22Rv1 (cell line): Measurements from ENCODE around the gene C13orf42.

Experiments
- ZFX ChIP-seq: fragments of 450-650 bp; IDR thresholded peaks from 2 replicates; pipeline ENCODE4 v1.6.1; 2017; ENCODE audit warnings: antibody characterized with exemption, borderline replicate concordance
- TF ChIP-seq, protein P1 (sequence below): fragments of 450-650 bp; IDR thresholded peaks from 2 replicates; pipeline ENCODE4 v1.5.1; 2017; ENCODE audit warnings: mild to moderate bottlenecking

GRCh38 chr13:51156648-51157047 is 45.6 kb upstream of the C13orf42 start:
- TF ChIP-seq, protein P1, sequence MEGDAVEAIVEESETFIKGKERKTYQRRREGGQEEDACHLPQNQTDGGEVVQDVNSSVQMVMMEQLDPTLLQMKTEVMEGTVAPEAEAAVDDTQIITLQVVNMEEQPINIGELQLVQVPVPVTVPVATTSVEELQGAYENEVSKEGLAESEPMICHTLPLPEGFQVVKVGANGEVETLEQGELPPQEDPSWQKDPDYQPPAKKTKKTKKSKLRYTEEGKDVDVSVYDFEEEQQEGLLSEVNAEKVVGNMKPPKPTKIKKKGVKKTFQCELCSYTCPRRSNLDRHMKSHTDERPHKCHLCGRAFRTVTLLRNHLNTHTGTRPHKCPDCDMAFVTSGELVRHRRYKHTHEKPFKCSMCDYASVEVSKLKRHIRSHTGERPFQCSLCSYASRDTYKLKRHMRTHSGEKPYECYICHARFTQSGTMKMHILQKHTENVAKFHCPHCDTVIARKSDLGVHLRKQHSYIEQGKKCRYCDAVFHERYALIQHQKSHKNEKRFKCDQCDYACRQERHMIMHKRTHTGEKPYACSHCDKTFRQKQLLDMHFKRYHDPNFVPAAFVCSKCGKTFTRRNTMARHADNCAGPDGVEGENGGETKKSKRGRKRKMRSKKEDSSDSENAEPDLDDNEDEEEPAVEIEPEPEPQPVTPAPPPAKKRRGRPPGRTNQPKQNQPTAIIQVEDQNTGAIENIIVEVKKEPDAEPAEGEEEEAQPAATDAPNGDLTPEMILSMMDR: no peak
- no peak for TF ChIP-seq ZFX
